Right renal pelvis (tissue), 4 donors: ENCODE measurements around the gene TMEM109. TPM values are rescaled to one million over a fixed set of nuclear protein-coding genes. Genes with fewer than 3 reads are reported as not detected.

Experiments used
- DNase-seq, 4 donors: peaks; one replicate each; pipeline ENCODE4 v3.0.0-alpha.2; 2013; ENCODE audit warnings: low read depth in 4 of 4, low spot score in 3 of 4, missing footprints in 1 of 4
- polyA plus RNA-seq, 4 donors: library from polyadenylated mRNA; unstranded; fragments of 120-200 nt; gene quantifications; one replicate each; pipeline ENCODE4 v1.2.1, GENCODE V29; 2013; ENCODE audit not compliant: insufficient read length in 4 of 4

The TMEM109 gene
- polyA plus RNA-seq, 4 donors, result 83.6 to 104 (median 91.9) TPM

GRCh38 chr11:60878245-60879101 is 35.5 kb upstream of the TMEM109 start:
- no peak for DNase-seq

- no peak for DNase-seq
Measured at GRCh38 chr11:60879104-60879503, 34.9 kb upstream of the TMEM109 start.

GRCh38 chr11:60879971-60880588 is 33.9 kb upstream of the TMEM109 start:
- no peak for DNase-seq

- DNase-seq, result no peak
Measured at GRCh38 chr11:60880643-60881282, 33.2 kb upstream of the TMEM109 start.

GRCh38 chr11:60887556-60887955 is 26.4 kb upstream of the TMEM109 start:
- no peak for DNase-seq

GRCh38 chr11:60889869-60890311 is 24.1 kb upstream of the TMEM109 start:
- no peak for DNase-seq

GRCh38 chr11:60890696-60891095 is 23.3 kb upstream of the TMEM109 start:
- no peak for DNase-seq

- no peak for DNase-seq
Measured at GRCh38 chr11:60891103-60891741, 22.7 kb upstream of the TMEM109 start.

- no peak for DNase-seq
Measured at GRCh38 chr11:60895687-60896086, 18.3 kb upstream of the TMEM109 start.

- no peak for DNase-seq
Measured at GRCh38 chr11:60897496-60897895, 16.5 kb upstream of the TMEM109 start.

- peak in 1 of 4 donors; percentile 55 for DNase-seq
Measured at GRCh38 chr11:60899046-60899936, 14.7 kb upstream of the TMEM109 start.

- DNase-seq, result no peak
Measured at GRCh38 chr11:60899977-60900376, 14.0 kb upstream of the TMEM109 start.

GRCh38 chr11:60900673-60901404 is 13.1 kb upstream of the TMEM109 start:
- no peak for DNase-seq

GRCh38 chr11:60902625-60903024 is 11.3 kb upstream of the TMEM109 start:
- no peak for DNase-seq

- DNase-seq, result no peak
Measured at GRCh38 chr11:60905047-60905446, 8.9 kb upstream of the TMEM109 start.

- no peak for DNase-seq
Measured at GRCh38 chr11:60905551-60906113, 8.3 kb upstream of the TMEM109 start.

GRCh38 chr11:60906132-60906972 is 7.6 kb upstream of the TMEM109 start, which contains the start of gene PRPF19:
Gene PRPF19 (minus strand): TSS chr11:60906585. CDS start chr11:60906382, 203 bp downstream.
- DNase-seq, result peak; percentile 95 to 96 (median 96)

- no peak for DNase-seq
Measured at GRCh38 chr11:60908803-60909202, 5.2 kb upstream of the TMEM109 start.
